ENCODE data around the gene PARP1. TPM values are rescaled to one million over a fixed set of nuclear protein-coding genes. Genes with fewer than 3 reads are reported as not detected.
"Not testable (repeated sequence)": the region's sequence is repeated elsewhere in the genome, so short reads cannot be mapped to it uniquely, and the experiment has no call there.

Gene PARP1
- 156 and 272 TPM in 2 replicates for total RNA-seq

- peak; percentile 27 for DNase-seq (ENCODE audit: low read depth, low spot score)
Observed at GRCh38 chr1:226407497-226408284, at the start of gene PARP1. Gene PARP1 (minus strand): TSS chr1:226408093. CDS start chr1:226407929, 164 bp downstream.

GRCh38 chr1:226457307-226457712 is 49.4 kb upstream of the PARP1 start:
- peak; percentile 7 for DNase-seq (ENCODE audit: low read depth, low spot score)

- DNase-seq (ENCODE audit: low read depth, low spot score), result no peak
Observed at GRCh38 chr1:226455843-226456242, 48.0 kb upstream of the PARP1 start.

GRCh38 chr1:226454349-226454748 is 46.5 kb upstream of the PARP1 start:
- DNase-seq (ENCODE audit: low read depth, low spot score), result no peak

- DNase-seq (ENCODE audit: low read depth, low spot score), result no peak
Observed at GRCh38 chr1:226453015-226453704, 45.3 kb upstream of the PARP1 start.

GRCh38 chr1:226450688-226451087 is 42.8 kb upstream of the PARP1 start:
- DNase-seq (ENCODE audit: low read depth, low spot score), result no peak

GRCh38 chr1:226449823-226450222 is 41.9 kb upstream of the PARP1 start:
- no peak for DNase-seq (ENCODE audit: low read depth, low spot score)

GRCh38 chr1:226447932-226448665 is 40.2 kb upstream of the PARP1 start:
- no peak for DNase-seq (ENCODE audit: low read depth, low spot score)

- DNase-seq (ENCODE audit: low read depth, low spot score), result no peak
Observed at GRCh38 chr1:226446094-226446493, 38.2 kb upstream of the PARP1 start.

GRCh38 chr1:226444901-226445300 is 37.0 kb upstream of the PARP1 start:
- DNase-seq (ENCODE audit: low read depth, low spot score), result no peak

- DNase-seq (ENCODE audit: low read depth, low spot score), result no peak
Observed at GRCh38 chr1:226443439-226443838, 35.5 kb upstream of the PARP1 start.

GRCh38 chr1:226443033-226443432 is 35.1 kb upstream of the PARP1 start:
- no peak for DNase-seq (ENCODE audit: low read depth, low spot score)

- DNase-seq (ENCODE audit: low read depth, low spot score), result no peak
Observed at GRCh38 chr1:226441629-226442028, 33.7 kb upstream of the PARP1 start.

- DNase-seq (ENCODE audit: low read depth, low spot score), result no peak
Observed at GRCh38 chr1:226440512-226440911, 32.6 kb upstream of the PARP1 start.

- DNase-seq (ENCODE audit: low read depth, low spot score), result no peak
Observed at GRCh38 chr1:226438007-226438406, 30.1 kb upstream of the PARP1 start.

GRCh38 chr1:226436855-226437491 is 29.1 kb upstream of the PARP1 start:
- DNase-seq (ENCODE audit: low read depth, low spot score), result no peak

- DNase-seq (ENCODE audit: low read depth, low spot score), result no peak
Observed at GRCh38 chr1:226436472-226436854, 28.6 kb upstream of the PARP1 start.

- DNase-seq (ENCODE audit: low read depth, low spot score), result no peak
Observed at GRCh38 chr1:226433341-226433720, 25.4 kb upstream of the PARP1 start.

- DNase-seq (ENCODE audit: low read depth, low spot score), result no peak
Observed at GRCh38 chr1:226432586-226433340, 24.9 kb upstream of the PARP1 start.

GRCh38 chr1:226431898-226432297 is 24.0 kb upstream of the PARP1 start:
- not testable (repeated sequence) for DNase-seq (ENCODE audit: low read depth, low spot score)

All from pulmonary artery endothelial cell (primary cell).